Stimulated activated CD8-positive, alpha-beta memory T cell treated with anti-CD3 and anti-CD28 coated beads, Interleukin-4, amount 100 ng/mL, for 48 hours (primary cell): ENCODE results near the gene BAHCC1.
A peak's percentile ranks its signal among the peaks of the same experiment; 100 is the strongest.
"Not testable (repeated sequence)": the region's sequence is repeated elsewhere in the genome, so short reads cannot be mapped to it uniquely, and the experiment has no call there.

ENCODE experiments used
- DNase-seq: peaks from one replicate; pipeline ENCODE4 v3.0.0-alpha.2; 2020

BAHCC1 gene

DNA sequence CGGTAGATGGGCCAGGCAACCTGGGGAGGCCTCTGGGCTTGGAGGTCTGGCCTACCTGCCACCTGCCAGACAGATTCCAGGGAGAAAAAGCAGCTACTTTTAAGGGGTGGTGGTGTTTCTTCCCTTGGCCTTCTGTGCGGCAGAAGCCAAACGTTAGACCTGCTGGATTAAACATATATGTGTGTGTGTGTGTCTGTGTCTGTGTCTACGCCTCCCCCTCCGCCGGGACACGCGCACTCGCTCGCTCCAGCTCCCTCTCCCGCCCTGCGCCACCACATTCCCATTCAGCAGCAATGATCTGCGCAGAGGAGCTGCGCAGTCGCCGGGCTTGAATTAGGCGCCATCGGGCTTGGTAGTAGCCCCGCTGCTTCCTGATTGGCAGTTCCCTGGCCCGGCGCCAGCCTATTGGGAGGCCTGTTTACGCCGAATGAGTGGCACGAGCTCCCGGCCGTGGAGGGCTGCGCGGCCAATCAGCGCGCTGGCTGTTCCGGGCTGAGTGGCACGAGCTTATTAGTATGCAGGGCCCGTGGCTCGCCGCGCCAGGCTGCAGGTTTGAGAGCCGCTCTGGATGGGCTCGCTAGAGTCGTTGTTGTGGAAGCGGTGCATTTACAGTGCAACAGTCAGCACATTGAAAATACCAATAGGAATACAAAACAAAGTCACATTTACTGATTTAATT is at the start of gene BAHCC1:
Gene BAHCC1 (plus strand): TSS at position 537 of the 679 bp plus-strand sequence. CDS start 4,283 bp downstream, outside the sequence.
- DNase-seq: peak; percentile 97

DNA sequence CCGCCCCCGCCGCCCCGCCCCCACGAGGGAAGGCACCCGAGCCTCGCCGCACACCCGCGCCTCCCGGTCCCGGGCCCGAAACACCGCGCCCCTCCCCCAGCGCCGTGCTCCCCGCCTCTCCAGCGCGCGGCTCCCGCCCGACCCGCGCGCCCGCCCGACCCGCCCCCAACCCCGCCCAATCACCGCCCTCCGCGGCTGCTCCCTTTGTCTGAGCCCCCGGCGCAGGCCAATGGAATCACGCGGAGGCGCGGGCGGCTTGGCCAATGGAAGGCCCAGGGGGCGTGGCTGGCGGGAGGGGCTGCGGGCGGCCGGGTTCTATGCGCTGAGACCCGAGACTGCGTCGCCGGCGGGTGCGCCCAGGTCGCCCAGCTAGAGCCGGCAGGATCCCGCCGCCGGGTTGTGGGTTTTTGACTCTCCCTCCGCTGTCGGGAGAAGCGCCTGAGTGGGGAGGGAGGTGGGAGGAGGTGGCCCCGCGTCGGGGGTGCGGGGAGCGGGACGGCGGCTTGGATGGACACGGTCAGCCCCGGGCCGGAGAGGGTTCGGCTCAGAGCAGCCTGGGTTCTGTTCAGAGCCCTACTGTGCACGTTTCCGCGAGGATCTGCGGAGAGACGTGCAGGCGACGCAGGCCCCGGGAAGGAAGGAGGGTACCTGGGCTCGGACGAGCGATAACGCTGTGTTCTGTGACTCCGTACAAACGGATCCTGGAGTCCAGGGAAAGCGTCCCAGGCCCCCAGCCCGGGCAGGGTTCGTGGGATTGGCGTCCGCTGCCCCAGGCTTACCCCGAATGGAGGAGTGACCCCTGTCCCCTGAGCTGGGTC is 49.0 kb upstream of the BAHCC1 start:
- DNase-seq: peak; percentile 98

DNA sequence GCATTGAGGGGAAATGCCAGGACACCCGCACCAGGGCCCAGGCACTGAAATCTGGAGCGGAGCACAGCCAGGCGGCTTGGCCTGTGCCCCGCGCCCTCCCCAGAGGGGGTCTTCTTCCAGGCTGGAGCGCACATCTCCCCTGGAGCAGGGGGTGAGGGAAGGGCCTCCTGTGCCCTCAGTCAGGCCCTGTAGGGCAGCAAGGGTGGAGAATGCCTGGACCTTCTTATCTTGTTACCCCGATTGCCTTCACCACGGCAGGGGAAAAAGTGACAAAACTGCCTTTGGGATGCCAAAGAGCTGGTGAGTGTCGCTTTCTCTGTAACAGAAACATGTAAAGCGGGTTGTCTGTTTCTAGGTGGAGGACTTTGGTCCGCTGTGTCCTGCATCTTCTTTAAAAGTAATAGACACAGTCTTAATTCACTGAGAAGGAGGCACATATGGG is 48.3 kb upstream of the BAHCC1 start:
- no peak for DNase-seq

DNA sequence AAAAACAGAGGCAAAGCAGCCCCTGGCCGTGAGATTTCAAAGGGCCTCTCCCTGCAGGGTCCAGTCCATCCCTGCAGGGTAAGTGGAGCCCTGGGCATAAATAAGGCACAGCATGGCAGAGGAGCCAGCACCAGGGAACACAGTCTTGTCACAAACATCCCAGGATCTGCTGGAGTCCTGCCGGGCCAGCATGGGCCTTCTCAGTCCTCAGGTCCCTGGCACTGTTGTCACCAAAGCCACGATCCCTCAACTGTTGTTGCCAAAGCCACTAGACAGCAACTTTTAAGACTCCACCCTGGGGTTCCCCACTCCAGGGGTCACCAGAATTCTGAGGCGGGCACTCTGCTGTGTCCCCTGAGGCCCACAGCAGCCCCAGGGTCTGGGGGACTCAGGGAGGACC is 47.8 kb upstream of the BAHCC1 start:
- no peak for DNase-seq

DNA sequence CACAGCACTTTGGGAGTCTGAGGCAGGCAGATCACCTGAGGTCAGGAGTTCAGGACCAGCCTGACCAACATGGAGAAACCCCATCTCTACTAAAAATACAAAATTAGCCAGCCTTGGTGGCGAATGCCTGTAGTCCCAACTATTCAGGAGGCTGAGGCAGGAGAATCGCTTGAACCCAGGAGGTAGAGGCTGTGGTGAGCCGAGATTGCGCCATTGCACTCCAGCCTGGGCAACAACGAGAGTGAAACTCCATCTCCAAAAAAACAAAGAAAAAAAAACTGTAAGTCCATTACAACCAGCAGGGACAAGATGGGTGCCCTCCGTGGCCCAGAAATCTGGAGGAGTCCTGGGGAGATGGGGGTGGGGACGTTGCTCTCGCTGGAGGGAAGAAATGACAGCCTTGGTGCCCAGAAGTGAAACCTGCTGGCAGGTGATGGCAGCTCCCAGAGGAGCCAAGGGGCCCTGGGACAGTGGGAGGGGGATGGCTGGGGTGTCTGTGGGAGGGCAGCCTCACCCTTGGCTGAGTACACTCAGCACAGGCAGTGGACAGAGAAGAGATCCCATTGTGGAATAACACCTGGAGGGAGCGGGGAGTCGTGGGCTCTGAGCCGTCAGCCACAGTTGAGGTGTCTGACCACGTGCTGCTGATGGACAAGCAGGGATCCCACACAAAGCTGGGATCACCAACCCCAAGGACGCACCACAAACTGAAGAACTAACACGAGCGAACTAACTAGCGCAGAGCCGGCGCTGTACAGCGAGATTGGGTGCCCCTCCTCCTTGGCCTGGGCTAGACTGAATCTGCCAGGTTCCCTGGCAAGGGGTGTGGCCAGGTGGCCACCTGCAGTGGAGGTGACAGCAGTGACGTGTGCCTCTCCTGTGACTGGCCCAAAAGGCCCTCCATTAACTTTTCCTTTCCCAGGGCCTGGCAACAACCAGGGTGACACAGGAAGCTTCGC is 46.9 kb upstream of the BAHCC1 start:
- no peak for DNase-seq

DNA sequence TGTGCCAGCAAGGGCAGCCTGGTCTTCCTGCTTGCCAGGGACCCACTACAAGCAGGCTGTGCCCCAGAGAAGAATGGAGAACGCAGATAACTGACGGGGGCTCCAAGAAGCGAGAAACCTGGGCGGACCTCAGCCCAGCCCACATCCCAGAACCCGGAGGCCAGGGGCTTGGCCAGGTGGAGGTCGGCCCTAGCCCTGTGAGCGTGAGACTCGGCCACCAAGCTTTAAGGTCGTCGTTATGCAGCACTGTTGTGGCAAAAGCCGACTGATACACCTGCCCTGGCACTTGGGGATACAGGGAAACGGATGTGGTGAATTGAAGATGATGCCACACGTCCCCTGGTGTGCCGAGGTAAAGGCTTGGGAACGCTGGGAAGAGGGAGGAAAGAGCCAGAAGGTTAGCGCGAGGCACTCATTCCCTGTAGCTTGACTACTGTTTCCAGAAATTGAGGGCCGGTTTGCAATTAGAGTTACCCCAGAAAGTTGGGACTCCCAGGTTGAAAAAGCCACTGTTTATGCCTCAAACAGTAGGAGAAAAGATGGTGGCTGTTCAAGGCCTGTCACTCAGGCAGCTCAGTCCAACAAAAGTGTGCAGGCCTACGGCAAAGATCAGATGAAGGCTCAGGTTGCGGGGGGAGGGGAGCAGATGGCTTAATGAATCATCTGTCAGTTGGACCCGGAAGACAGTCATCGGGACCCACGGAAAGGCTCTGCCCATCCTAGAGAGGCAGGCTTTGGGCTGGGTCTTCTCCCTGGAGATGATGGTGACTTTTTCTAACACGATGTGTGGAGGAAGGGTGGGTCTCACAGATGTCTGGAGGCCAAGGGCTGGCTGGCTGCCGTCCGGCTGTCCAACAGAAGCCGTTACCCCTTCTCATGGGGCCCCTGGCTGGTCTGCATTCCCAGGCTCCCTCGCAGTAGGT is 45.6 kb upstream of the BAHCC1 start:
- DNase-seq: no peak

DNA sequence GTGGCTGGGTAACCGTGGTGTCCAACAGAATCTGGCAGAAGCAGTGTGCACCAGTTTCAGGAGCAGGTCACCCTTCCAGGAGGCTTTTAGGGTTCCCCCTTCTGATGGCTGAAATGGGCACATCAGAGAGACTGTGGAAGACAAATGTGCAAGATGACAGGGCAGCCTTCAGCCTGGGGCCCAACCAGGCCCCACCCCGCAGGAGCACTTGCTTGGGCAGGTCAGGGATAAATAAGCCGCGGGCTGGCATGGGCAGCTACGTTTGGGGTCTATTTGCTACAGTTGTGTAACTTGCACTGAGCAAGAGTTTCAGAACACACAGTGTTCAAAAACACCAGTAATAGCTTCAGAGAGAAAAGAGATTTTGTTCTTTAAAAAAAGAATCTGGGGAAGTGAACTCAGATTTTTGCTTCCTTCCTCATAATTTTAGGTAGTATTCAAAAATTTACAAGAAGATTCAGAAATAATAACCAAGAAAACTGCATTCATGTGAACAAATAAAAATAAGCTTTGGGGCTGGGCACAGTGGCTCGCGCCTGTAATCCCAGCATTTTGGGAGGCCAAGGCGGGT is 44.9 kb upstream of the BAHCC1 start:
- no peak for DNase-seq

DNA sequence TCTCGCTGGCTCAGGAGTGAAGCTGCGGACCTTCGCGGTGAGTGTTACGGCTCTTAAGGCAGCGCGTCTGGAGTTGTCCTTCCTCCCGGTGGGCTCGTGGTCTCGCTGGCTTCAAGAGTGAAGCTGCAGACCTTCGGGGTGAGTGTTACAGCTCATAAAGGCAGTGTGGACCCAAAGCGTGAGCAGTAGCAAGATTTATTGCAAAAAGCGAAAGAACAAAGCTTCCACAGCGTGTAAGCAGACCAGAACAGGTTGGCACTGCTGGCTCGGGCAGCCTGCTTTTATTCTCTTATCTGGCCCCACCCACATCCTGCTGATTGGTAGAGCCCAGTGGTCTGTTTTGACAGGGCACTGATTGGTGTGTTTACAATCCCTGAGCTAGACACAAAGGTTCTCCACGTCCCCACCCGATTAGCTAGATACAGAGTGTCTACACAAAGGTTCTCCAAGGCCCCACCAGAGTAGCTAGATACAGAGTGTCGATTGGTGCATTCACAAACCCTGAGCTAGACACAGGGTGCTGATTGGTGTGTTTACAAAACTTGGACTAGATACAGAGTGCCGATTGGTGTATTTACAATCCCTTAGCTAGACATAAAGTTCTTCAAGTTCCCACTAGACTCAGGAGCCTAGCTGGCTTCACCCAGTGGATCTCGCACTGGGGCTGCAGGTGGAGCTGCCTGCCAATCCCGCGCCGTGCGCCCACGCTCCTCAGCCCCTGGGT is 43.8 kb upstream of the BAHCC1 start:
- not testable (repeated sequence) for DNase-seq

DNA sequence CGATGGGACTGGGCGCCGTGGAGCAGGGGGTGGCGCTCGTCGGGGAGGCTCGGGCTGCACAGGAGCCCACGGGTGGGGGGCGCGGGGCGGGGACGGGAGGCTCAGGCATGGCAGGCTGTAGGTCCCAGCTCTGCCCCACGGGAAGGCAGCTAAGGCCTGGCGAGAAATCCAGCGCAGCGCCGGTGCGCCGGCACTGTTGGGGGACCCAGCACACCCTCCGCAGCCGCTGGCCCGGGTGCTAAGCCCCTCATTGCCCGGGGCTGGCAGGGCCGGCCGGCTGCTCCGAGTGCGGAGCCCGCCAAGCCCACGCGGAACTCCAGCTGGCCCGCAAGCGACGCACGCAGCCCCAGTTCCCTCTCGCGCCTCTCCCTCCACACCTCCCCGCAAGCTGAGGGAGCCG is 43.2 kb upstream of the BAHCC1 start:
- not testable (repeated sequence) for DNase-seq

DNA sequence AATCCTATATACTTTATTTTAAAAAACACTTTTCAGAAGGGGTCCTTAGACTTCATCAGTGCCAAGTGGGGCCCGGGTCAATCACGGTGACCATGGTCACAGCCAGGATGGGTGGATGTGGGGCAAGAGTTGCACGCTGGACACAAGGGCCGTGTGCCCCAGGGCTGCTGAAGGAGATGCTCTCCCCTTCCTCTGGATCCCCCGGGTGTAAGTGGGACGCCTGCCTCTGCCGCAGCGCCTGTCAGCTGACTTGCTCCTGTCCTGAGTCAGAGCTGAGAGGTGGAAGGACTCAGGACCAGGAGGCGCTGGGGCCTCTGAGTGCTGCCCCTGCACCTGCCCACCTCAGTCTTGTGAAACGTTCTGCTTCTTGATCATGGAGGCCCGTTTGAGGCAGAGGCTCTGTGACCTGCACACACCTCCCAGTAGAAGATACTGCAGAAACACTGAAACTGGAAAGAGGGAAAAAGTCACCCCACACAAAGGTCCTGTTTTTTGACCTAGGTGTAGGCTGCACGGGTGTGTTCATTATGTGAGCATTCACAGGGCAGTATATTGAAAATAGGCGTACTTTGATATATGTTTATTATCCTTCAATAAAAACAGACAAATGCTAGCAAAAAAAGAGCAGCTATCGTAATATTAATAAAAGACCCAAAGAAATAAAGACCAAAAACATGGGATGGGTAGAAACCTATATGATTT is 40.9 kb upstream of the BAHCC1 start:
- DNase-seq: no peak

DNA sequence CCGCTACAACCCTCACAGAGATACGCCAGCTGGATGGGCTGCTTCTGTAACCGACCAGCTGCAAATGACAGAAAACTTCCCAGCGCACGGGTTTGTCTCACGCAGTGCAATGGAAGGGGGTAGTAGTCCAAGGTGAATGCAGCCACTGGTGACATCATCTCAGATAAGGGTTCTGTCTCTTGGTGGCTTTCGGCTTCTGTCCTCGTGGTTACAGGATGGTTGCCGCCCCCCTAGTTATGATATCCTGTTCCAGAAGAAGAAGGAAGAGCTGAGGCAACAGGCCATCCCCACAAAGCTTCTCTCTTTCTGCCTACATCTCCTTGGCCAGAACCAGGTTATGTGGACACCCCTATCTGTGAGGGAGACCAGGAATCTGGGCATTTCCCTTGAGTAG is 40.3 kb upstream of the BAHCC1 start:
- no peak for DNase-seq

DNA sequence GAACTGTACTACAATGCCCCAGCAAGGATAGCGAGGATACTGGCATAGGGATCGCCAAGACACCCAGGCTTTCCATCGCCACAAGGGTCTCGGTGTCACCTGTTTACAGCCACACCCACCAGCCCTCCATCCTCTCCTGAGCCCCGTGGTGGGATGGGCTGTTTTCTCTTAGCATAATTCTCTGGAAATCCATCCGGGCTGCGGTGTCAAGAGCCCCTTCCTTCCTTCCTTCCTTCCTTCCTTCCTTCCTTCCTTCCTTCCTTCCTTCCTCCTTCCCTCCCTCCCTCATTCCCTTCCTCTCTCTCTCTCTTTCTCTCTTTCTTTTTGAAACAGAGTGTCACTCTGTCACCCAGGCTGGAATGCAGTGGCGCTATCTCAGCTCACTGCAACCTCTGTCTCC is 36.0 kb upstream of the BAHCC1 start:
- DNase-seq: no peak

DNA sequence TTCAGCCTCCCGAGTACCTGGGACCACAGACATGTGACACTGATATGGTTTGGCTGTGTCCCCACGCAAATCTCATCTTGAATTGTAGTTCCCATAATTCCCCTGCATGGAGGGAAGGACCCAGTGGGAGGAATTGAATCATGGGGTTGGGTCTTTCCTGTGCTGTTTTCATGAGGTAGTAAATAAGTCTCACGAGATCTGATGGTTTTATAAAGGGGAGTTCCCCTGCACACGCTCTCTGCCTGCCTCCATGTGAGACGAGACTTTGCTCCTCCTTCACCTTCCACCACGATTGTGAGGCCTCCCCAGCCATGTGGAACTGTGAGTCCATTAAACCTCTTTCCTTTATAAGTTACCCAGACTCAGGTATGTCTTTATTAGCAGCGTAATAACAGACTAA is 33.3 kb upstream of the BAHCC1 start:
- not testable (repeated sequence) for DNase-seq

DNA sequence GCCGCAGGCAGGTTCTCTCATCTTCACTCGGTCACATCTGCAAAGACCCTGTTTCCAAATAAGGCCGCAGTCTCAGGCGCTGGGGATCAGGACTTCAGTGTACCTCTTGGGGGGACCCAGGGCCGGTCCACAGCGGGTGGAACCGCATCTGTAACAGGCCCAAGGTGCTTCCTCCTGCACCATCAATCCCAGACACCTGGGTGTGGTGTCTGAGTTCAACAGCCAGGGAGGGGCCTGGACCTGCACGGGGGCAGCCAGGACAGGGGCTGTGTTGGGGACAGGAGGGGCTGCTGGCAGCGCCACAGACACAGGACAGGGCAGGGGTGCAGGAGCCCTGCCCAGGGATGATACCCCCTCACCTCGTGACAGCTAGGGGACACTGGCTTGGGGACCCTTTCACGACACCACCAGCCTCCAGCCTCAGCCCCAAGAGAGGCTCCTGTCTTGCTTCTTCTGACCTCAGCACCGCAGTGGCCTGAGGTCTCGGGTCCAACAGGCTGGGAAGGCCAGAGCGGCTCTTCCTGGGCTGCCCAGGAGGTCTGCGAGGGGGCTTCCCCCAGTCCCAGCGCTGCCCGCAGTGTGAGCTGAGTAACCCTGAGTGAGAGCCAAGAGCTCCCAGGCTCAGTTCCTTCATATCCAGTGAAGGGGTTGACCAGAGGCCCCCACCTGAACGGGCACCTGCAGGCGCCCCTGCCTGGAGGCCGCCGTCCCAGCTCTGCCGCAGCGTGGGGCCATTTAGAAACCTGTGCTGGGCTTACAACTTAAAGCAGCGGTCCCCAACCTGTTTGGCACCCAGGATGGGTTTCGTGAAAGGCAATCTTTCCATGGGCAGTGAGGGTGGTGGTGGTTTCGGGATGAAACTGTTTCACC is 30.7 kb upstream of the BAHCC1 start:
- no peak for DNase-seq

DNA sequence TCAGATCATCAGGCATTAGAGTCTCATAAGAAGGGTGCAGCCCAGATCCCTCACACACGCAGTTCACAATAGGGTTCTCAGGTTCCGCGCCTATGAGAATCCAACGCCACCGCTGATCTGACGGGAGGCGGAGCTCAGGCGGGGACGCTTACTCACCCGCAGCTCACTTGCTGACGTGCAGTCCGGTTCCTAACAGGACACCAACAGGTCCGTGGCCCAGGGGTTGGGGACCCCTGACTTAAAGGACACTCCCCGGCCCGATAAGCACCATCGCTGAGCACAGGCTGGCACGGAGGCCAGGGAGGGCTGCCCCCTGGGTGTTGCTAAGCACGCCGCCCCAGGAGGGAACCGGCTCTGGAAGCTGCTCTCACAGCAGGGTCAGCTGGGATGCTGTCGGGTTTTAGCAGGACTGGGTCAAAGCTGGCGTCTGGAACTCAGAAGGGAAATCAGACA is 30.1 kb upstream of the BAHCC1 start:
- peak; percentile 59 for DNase-seq

DNA sequence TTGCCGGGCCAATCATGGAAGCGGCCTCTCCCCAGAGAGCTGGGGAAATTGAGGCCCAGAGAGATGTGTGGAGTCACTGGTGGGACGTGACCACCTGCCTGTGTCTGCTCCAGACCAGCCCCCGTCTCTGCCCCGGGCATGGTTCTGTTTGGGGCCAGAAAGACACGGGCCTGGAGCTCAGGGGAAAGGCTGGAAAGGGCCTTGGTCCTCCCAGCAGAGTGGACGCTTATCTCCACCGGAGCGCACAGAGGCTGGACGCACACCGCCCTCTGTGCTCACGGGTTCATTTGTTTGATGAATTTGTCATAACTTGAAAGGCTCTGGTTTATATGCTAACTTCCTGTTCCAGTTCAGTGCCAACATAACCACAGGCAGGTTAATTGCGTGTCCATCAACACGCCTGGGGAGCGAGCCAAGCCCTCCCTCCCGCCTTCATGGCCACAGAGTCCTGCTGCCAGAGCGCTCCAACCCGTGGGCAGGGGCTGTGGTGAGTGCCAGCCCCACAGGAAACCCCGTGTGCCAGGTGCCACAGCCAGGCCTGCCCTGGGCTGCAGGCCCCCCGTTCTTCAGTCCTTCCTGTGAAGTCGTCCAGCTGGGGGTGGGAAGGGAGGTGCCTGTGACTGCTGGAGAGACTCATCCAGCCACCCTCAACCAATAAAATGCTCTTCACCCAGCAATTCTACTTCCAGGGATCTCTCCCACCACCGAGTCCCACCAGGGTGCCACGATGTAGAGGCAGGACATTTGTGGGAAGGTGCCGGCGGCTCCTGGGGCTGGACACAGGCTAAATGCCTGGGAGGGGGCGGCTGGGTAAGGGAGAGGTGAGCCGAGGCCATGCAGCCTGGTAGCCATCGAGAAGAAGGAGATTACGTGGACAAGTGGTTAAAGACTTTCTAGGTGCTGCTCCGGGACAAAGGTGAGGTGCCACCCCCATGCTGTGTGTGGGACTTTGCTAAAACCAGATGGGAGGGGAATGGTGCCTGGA is 29.4 kb upstream of the BAHCC1 start:
- DNase-seq: no peak

DNA sequence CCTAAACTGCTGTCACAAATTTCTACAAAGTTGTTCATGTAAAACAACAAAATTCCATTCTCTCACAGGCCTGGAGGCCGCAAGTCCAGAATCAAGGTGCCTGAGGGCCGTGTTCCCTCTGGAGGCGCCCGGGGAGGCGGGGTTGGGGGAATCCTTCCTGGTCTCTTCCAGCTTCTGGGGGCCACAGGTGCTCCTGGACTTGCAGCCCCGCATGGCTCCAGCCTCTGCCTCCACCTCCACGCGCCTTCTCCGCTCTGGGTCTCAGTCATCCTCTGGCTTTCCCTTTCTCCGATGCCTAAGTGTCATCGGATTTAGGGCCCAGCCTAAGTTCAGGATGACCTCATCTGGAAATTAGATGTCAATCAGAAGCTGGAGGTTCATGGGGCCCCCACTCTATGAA is 28.6 kb upstream of the BAHCC1 start:
- no peak for DNase-seq

DNA sequence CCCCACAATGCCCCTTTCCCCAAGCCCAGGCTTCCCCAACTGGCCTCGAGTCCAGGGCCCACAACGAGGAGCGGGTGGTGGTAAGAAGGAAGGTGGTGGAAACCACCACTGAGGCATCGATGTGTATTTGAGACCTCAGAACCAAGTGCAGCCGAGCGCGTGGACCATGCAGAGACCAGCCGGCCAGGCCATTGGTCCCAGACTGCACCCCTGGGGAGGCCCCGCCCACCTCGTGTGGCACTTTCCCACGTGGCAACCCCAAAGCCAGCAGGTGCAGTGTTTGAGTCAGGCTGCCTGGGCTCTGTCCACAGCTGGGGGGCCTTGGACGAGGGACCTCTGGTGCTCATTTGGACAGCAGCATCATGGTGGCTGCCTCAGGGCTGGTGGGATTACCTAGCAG is 28.1 kb upstream of the BAHCC1 start:
- no peak for DNase-seq
